GM18858 (cell line): Measurements from ENCODE around the gene GSTM3.
"Not testable (repeated sequence)": the region's sequence is repeated elsewhere in the genome, so short reads cannot be mapped to it uniquely, and the experiment has no call there.

Experiments
- ATAC-seq: cut with Tn5 transposase; IDR thresholded peaks from one replicate; pipeline ENCODE4 v1.9.1; 2021; ENCODE audit not compliant: unreplicated experiment

GSTM3 gene

GRCh38 chr1:109762039-109762585, 21.3 kb upstream of the GSTM3 start:
- no peak for ATAC-seq

DNA sequence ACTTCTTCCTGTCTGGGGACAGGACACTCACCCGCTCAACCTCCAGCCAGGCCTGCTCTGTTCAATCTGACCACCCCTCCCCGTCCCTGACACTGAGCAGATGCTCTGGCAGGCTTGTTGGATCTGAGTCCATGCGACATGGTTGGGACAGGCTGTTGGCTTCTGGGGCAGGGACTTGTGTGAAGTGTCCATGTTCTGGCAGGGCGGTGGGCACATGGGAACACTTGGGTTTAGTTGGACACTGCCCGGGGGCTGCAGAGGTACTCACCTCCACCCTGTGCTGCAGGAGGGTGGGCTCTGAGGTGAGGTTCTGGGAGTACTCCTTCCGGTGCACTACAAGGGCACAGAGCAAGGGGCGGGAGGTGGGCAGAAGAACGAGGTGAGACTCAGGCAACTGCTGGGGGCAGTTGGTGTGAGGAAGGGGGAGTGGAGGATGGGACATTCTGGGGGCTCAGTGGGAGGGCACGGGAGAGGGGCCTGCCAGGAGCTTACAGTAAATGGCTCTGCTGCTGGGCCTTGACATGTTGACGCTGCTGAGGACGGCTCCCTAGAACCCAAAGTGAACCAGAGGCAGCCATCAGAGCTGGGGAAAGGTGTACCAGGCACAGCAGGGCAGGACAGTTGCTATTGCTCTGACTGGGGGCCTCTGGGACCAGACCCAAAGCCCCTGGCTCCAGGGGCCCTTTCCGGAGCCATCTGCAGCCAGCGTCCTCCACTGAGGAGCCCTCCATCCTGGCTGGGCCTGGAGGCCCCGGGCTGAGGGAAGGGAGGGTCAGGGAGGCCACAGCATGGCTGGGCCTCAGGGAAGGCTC, 20.6 kb upstream of the GSTM3 start:
- no peak for ATAC-seq

- no peak for ATAC-seq
Measured at GRCh38 chr1:109760581-109761226, 19.9 kb upstream of the GSTM3 start.

GRCh38 chr1:109759513-109760334, 18.9 kb upstream of the GSTM3 start:
- no peak for ATAC-seq

- ATAC-seq, result no peak
Measured at GRCh38 chr1:109757936-109758786, 17.3 kb upstream of the GSTM3 start.

- ATAC-seq, result no peak
Measured at GRCh38 chr1:109756848-109757521, 16.1 kb upstream of the GSTM3 start.

- ATAC-seq, result not testable (repeated sequence)
Measured at GRCh38 chr1:109756325-109756724, 15.5 kb upstream of the GSTM3 start.

DNA sequence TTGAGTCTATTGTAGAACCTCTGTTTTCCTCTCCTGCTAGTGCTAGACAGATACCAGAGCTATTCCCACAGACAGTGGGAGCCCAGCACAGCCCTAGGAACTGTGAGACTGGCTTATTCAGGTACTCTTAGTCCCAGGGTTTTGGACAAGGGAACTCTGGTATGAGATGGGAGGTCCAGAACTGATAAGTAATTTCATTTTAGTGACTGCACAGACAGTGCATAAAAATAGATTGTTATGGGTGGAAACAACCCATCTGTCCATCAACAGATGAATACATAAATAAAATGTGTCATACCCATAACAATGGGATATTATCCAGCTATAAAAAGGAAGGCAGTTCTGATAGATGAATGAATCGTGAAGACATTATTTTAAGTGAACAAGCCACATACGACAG, 13.9 kb upstream of the GSTM3 start:
- ATAC-seq, result no peak

DNA sequence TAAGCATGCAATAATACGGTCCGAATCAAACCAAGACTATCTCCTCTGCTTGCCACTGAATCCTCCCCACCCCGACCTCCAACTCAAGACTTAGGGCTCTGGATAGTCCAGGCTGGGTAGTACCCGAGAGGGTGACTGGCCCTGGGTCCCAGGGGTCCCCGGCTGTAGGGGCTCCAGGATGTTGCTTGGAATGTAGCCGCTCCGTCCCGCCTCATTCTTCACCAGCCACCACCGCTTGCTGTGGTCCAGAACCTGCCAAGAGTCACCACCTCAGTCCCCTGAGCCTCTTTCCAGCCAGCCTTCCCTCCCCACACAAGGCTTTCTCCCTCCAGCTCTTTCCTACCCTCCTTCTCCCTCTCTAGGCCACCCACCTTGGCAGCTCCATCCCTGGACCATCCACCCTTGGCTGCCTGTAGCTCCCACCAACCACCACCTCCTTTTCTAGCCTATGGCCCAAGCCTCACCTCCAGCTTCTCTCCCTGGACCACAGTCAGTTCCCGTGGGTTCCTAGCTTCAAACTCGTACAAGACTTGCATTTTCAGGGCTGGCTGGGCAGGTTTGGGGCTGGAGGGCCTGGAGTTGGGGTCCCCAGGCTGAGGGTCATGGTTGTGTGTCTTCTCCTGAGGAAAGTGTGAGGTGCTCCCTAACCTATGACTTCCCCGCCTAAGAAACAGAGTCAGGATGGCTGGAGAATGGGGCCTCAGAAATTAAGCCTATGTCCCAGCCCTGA, 10.9 kb upstream of the GSTM3 start:
- ATAC-seq, result no peak

DNA sequence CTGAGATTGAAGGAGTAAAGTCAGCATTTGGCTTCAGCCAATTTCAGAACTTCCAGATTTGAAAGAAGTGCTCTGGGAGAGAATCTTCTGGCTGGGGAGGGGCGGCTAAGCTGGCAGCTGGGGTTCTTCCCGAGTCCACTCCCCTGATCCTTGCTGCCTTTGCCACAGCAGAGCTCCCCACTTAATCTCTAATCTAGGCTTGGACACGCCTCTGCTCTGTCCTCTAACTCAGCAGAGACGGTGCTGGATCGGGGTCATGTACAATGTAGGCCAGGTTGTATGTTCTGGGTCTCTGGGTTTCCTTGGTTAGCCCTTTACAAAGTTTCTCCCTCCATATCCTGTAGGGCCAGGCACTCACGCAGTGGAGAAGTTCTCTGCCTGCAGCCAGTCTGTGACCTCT, 10.1 kb upstream of the GSTM3 start:
- no peak for ATAC-seq

- ATAC-seq, result no peak
Measured at GRCh38 chr1:109750241-109750882, 9.5 kb upstream of the GSTM3 start.

- ATAC-seq, result no peak
Measured at GRCh38 chr1:109749221-109749620, 8.4 kb upstream of the GSTM3 start.

- ATAC-seq, result not testable (repeated sequence)
Measured at GRCh38 chr1:109748311-109748710, 7.5 kb upstream of the GSTM3 start.

GRCh38 chr1:109739738-109740614, 862 bp downstream of the GSTM3 start:
- no peak for ATAC-seq

GRCh38 chr1:109733236-109733870, 7.5 kb downstream of the GSTM3 start:
- ATAC-seq, result no peak

- ATAC-seq, result no peak
Measured at GRCh38 chr1:109732390-109732881, 8.4 kb downstream of the GSTM3 start.

- ATAC-seq, result no peak
Measured at GRCh38 chr1:109730666-109731065, 10.2 kb downstream of the GSTM3 start.
